Naive thymus-derived CD8-positive, alpha-beta T cell (primary cell): ENCODE measurements around the gene EYA4. TPM values are rescaled to one million over a fixed set of nuclear protein-coding genes. Genes with fewer than 3 reads are reported as not detected.

Experiments
- ATAC-seq, 2 donors: fragments of 150-1000 bp; cut with Tn5 transposase in 1 of 2; sonication (Bioruptor Pico), chemical (Tn5 transposase) in 1 of 2; 1 replicate in 1 of 2; 2 replicates in 1 of 2; pipeline ENCODE4 v1.10.0; 2021; ENCODE audit warnings: mild to moderate bottlenecking in 2 of 2, moderate library complexity in 2 of 2
- POLR2A ChIA-PET: fragments of 350-600 bp; sonication (Branson Sonifier 250); formaldehyde crosslinking; loops from one replicate; lab custom pipeline; 2021; ENCODE audit warnings: antibody characterized with exemption; lab: Charles Lee
- DNase-seq, 10 donors: peaks; one replicate each; pipeline versions ENCODE4 v3.0.0 to v3.0.0-alpha.2; 2020 to 2022
- H3K27ac Mint-ChIP-seq, 10 donors: one replicate each; pipeline ENCODE4 v1.8.0; 2020 to 2022; ENCODE audit warnings: mild to moderate bottlenecking in 10 of 10, mixed read lengths in 10 of 10, moderate library complexity in 4 of 10, inconsistent platforms in 1 of 10
- H3K27me3 Mint-ChIP-seq, 5 donors: one replicate each; pipeline ENCODE4 v1.8.0; 2021 to 2022; ENCODE audit warnings: mixed read lengths in 5 of 5
- H3K36me3 Mint-ChIP-seq, 3 donors: one replicate each; pipeline ENCODE4 v1.8.0; 2020 to 2022; ENCODE audit warnings: mixed read lengths in 3 of 3, mild to moderate bottlenecking in 2 of 3, inconsistent platforms in 1 of 3
- H3K4me1 Mint-ChIP-seq, 4 donors: one replicate each; pipeline ENCODE4 v1.8.0; 2021 to 2022; ENCODE audit warnings: mixed read lengths in 4 of 4
- H3K4me3 Mint-ChIP-seq, 10 donors: one replicate each; pipeline ENCODE4 v1.8.0; 2020 to 2022; ENCODE audit warnings: mild to moderate bottlenecking in 10 of 10, mixed read lengths in 10 of 10, moderate library complexity in 6 of 10, inconsistent platforms in 1 of 10
- H3K9me3 Mint-ChIP-seq, 9 donors: one replicate each; pipeline ENCODE4 v1.8.0; 2020 to 2022; ENCODE audit warnings: mixed read lengths in 9 of 9, mild to moderate bottlenecking in 3 of 9, inconsistent platforms in 1 of 9, moderate library complexity in 1 of 9
- polyA plus RNA-seq, 3 donors: library from polyadenylated mRNA; unstranded; fragments of 300-500 nt; fragmentation: Illumina TruSeq; gene quantifications; one replicate each; pipeline ENCODE4 v1.2.3, GENCODE V29; 2021
- total RNA-seq, 8 experiments: library from RNA in 2 of 8; stranded (reverse) in 2 of 8; gene quantifications; one replicate each; pipeline ENCODE4 v1.2.3 and lab custom pipeline; 2021 to 2026

EYA4 gene
- total and polyA plus RNA-seq, 5 experiments from 2014 or later = not detected

DNA sequence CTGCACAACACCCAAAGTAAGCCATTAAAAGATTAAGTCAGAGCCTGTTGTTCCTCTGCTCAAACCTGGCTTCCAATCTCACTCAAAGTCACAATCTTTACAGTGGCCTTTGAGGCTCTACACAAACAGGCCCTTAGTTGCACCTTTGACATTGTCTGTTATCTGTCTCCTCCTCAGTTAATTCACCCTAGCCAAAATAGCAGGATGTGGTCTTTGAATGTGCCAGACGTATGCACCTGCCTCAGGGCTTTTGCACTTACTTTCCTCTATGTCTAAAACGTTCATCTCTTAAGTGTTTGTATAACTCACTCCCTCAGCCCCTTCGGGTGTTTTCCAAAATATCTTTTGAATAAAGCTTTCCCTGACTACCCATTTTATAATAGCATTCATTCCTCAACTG lies 107.7 kb downstream of the EYA4 start:
- POLR2A ChIA-PET = no interaction called here
- Mint-ChIP-seq H3K27me3 (peaks cover 0 to 8% (median 0%) of the 10 kb centered on the region in 5 donors), H3K27ac (no peak overlapping the region), H3K9me3 (peaks cover 0 to 11% (median 0%) of the 10 kb centered on the region in 9 donors), H3K4me3 (no peak overlapping the region), H3K4me1 (no peaks in the 10 kb centered on the region), H3K36me3 (no peaks in the 10 kb centered on the region)
- no peak for DNase-seq
- ATAC-seq = no peak

DNA sequence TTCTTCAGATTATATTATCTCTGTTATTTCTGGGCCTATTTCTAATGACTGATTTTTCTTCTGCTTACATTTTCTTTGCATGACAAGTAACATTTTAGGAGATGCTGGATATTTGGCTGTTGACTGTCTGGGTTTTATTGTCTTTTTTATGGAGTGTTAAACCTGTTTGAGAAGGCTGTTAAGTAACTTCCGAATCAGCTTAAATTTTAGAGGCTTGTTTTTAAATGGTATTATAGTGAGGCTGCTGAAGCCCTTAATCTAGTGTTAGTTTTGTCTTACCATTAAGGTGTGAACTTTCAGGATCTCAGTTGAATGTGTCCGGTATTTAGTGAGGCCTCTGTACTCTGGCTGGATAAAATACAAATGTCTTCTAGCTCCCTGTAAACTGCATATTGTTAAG lies 109.8 kb downstream of the EYA4 start:
- POLR2A ChIA-PET = no interaction called here
- peaks cover 0 to 11% (median 0%) of the 10 kb centered on the region in 5 donors for H3K27me3 Mint-ChIP-seq
- peaks cover 0 to 17% (median 0%) of the 10 kb centered on the region in 9 donors for H3K9me3 Mint-ChIP-seq
- H3K27ac Mint-ChIP-seq = no peak overlapping the region
- H3K4me1 Mint-ChIP-seq = no peaks in the 10 kb centered on the region
- no peaks in the 10 kb centered on the region for H3K36me3 Mint-ChIP-seq
- no peak overlapping the region for H3K4me3 Mint-ChIP-seq
- ATAC-seq (no peak), DNase-seq (no peak)

- Mint-ChIP-seq H3K4me3 (no peak overlapping the region), H3K27me3 (peaks cover 0 to 12% (median 2%) of the 10 kb centered on the region in 5 donors), H3K4me1 (no peaks in the 10 kb centered on the region), H3K9me3 (peaks cover 0 to 20% (median 0%) of the 10 kb centered on the region in 9 donors), H3K36me3 (no peaks in the 10 kb centered on the region), H3K27ac (no peak overlapping the region)
- ATAC-seq (no peak), DNase-seq (no peak)
- POLR2A ChIA-PET = no interaction called here
These were observed 110.9 kb downstream of the EYA4 start for GRCh38 chr6:133352046-133352445.

DNA sequence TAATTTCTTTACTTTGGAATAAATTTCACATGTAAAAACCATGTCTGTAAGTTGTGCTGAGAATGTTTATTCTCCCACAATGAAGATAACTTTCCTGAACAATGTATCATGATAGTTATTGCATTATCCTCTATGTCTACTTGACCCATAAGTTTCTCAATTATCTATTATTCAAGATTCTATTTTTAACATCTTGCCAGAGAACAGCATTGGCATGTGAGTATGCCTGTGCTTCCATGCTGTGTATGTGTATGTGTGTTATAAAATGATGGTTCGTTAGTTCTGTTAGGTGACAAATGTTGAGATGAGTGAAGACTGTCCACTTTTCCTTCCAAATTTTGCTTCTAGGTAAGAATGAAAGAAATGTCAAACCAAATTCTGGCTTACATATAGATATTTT lies 111.9 kb downstream of the EYA4 start:
- Mint-ChIP-seq H3K36me3 (no peaks in the 10 kb centered on the region), H3K9me3 (peaks cover 0 to 20% (median 0%) of the 10 kb centered on the region in 9 donors), H3K27me3 (peaks cover 0 to 12% (median 2%) of the 10 kb centered on the region in 5 donors), H3K27ac (no peak overlapping the region), H3K4me3 (no peak overlapping the region), H3K4me1 (no peaks in the 10 kb centered on the region)
- ATAC-seq = no peak
- POLR2A ChIA-PET = no interaction called here
- DNase-seq = no peak

GRCh38 chr6:133355922-133356321 lies 114.8 kb downstream of the EYA4 start:
- H3K4me1 Mint-ChIP-seq = no peaks in the 10 kb centered on the region
- ATAC-seq = no peak
- peaks cover 0 to 9% (median 3%) of the 10 kb centered on the region in 9 donors for H3K9me3 Mint-ChIP-seq
- POLR2A ChIA-PET = no interaction called here
- H3K27me3 Mint-ChIP-seq = peaks cover 0 to 11% (median 2%) of the 10 kb centered on the region in 5 donors
- DNase-seq = no peak
- no peak overlapping the region for H3K27ac Mint-ChIP-seq
- no peak overlapping the region for H3K4me3 Mint-ChIP-seq
- H3K36me3 Mint-ChIP-seq = no peaks in the 10 kb centered on the region

- Mint-ChIP-seq H3K27me3 (peaks cover 0 to 9% (median 2%) of the 10 kb centered on the region in 5 donors), H3K27ac (no peak overlapping the region), H3K36me3 (no peaks in the 10 kb centered on the region), H3K4me1 (no peaks in the 10 kb centered on the region), H3K9me3 (peaks cover 0 to 9% (median 3%) of the 10 kb centered on the region in 9 donors), H3K4me3 (no peak overlapping the region)
- POLR2A ChIA-PET = no interaction called here
- no peak for ATAC-seq
- no peak for DNase-seq
These were observed 117.5 kb downstream of the EYA4 start for GRCh38 chr6:133358574-133359150.

DNA sequence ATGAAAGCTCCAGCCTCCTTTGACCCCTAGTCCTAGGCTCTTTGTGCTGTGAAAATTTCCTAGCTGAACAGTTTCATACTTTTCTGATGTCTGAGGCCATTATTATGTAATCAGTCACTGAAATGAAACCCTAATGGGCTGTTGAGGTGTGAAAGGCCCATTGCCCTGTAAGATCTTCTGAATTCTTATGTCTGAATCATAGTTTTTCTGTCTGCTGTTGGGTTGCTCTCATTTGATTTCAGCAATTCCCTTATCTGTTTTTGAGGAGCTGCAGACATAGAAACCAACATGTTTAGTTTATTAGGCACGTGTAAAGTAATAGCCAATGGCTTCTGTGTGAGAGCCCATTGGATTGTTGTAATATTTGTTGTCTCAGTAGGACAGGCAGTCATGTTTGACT lies 118.1 kb downstream of the EYA4 start:
- DNase-seq (no peak), ATAC-seq (no peak)
- Mint-ChIP-seq H3K27me3 (peaks cover 0 to 9% (median 2%) of the 10 kb centered on the region in 5 donors), H3K4me3 (no peak overlapping the region), H3K27ac (no peak overlapping the region), H3K9me3 (peaks cover 0 to 9% (median 3%) of the 10 kb centered on the region in 9 donors), H3K4me1 (no peaks in the 10 kb centered on the region), H3K36me3 (no peaks in the 10 kb centered on the region)
- POLR2A ChIA-PET = no interaction called here

DNA sequence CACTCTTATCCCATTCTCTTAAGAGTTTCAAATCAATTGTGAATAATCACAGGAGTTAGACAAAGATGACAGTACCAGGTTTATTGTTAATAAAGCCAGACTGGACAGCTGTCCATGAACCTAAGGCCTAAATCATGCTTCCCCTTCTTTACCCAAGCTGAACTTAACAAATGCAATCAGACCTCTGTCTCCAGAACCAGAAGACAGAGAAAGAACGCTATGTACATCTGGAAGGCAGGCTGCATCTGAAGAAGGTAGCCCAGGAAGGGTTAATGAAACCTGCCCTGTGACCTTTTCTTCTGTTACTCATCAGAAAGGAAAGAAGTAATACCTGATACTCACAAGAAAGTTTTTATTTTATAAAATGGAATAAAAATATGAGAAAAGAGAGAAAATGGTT lies 118.6 kb downstream of the EYA4 start:
- H3K9me3 Mint-ChIP-seq = peaks cover 0 to 9% (median 3%) of the 10 kb centered on the region in 9 donors
- no peak for DNase-seq
- H3K4me3 Mint-ChIP-seq = no peak overlapping the region
- ATAC-seq = no peak
- POLR2A ChIA-PET = no interaction called here
- no peaks in the 10 kb centered on the region for H3K4me1 Mint-ChIP-seq
- H3K36me3 Mint-ChIP-seq = no peaks in the 10 kb centered on the region
- H3K27ac Mint-ChIP-seq = no peak overlapping the region
- H3K27me3 Mint-ChIP-seq = peaks cover 0 to 9% (median 2%) of the 10 kb centered on the region in 5 donors

- POLR2A ChIA-PET = no interaction called here
- Mint-ChIP-seq H3K27me3 (peaks cover 0 to 11% (median 3%) of the 10 kb centered on the region in 5 donors), H3K4me3 (no peak overlapping the region), H3K9me3 (peaks cover 0 to 9% (median 3%) of the 10 kb centered on the region in 9 donors), H3K36me3 (no peaks in the 10 kb centered on the region), H3K4me1 (no peaks in the 10 kb centered on the region), H3K27ac (no peak overlapping the region)
- ATAC-seq = no peak
- DNase-seq = no peak
These were observed 119.0 kb downstream of the EYA4 start for GRCh38 chr6:133360194-133360593.

DNA sequence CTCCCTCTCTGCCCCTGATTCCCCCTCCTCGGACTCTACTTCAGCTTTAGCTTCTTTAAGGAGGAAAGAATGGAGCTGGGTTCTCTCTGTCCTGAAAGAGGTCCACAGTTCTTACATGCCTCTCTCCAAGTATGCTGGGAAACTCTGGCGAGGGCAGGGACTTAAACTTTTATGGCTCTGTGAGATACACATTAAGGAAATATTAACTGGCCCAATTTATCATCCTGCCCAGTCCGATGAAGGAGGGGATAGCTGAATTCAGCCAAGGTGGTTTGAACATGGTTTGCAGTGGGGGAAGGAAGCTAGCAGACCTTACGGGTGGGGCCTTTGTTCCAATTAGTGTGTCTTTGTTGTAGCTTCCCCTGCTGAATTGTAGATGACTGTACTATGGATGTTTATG lies 121.7 kb downstream of the EYA4 start:
- DNase-seq = no peak
- no peaks in the 10 kb centered on the region for H3K4me1 Mint-ChIP-seq
- ATAC-seq = no peak
- H3K36me3 Mint-ChIP-seq = no peaks in the 10 kb centered on the region
- H3K27ac Mint-ChIP-seq = no peak overlapping the region
- POLR2A ChIA-PET = no interaction called here
- H3K4me3 Mint-ChIP-seq = no peak overlapping the region
- H3K9me3 Mint-ChIP-seq = peaks cover 0 to 3% (median 0%) of the 10 kb centered on the region in 9 donors
- H3K27me3 Mint-ChIP-seq = peaks cover 0 to 13% (median 1%) of the 10 kb centered on the region in 5 donors

GRCh38 chr6:133368664-133369063 lies 127.5 kb downstream of the EYA4 start:
- no peak overlapping the region for H3K27ac Mint-ChIP-seq
- POLR2A ChIA-PET = no interaction called here
- H3K4me1 Mint-ChIP-seq = no peaks in the 10 kb centered on the region
- no peaks in the 10 kb centered on the region for H3K9me3 Mint-ChIP-seq
- H3K36me3 Mint-ChIP-seq = no peaks in the 10 kb centered on the region
- H3K4me3 Mint-ChIP-seq = no peak overlapping the region
- peaks cover 0 to 10% (median 1%) of the 10 kb centered on the region in 5 donors for H3K27me3 Mint-ChIP-seq
- DNase-seq (no peak), ATAC-seq (no peak)

- POLR2A ChIA-PET = no interaction called here
- H3K36me3 Mint-ChIP-seq = no peaks in the 10 kb centered on the region
- no peaks in the 10 kb centered on the region for H3K4me1 Mint-ChIP-seq
- H3K4me3 Mint-ChIP-seq = no peak overlapping the region
- H3K9me3 Mint-ChIP-seq = no peaks in the 10 kb centered on the region
- DNase-seq (no peak), ATAC-seq (no peak)
- H3K27ac Mint-ChIP-seq = no peak overlapping the region
- H3K27me3 Mint-ChIP-seq = peaks cover 0 to 10% (median 1%) of the 10 kb centered on the region in 5 donors
These were observed 128.7 kb downstream of the EYA4 start for GRCh38 chr6:133369773-133370272.

GRCh38 chr6:133376743-133377142 lies 135.6 kb downstream of the EYA4 start:
- Mint-ChIP-seq H3K36me3 (no peaks in the 10 kb centered on the region), H3K9me3 (no peaks in the 10 kb centered on the region), H3K4me3 (no peak overlapping the region), H3K27ac (no peak overlapping the region), H3K27me3 (peaks cover 0 to 31% (median 5%) of the 10 kb centered on the region in 5 donors), H3K4me1 (no peaks in the 10 kb centered on the region)
- ATAC-seq (no peak), DNase-seq (no peak)
- POLR2A ChIA-PET = no interaction called here

DNA sequence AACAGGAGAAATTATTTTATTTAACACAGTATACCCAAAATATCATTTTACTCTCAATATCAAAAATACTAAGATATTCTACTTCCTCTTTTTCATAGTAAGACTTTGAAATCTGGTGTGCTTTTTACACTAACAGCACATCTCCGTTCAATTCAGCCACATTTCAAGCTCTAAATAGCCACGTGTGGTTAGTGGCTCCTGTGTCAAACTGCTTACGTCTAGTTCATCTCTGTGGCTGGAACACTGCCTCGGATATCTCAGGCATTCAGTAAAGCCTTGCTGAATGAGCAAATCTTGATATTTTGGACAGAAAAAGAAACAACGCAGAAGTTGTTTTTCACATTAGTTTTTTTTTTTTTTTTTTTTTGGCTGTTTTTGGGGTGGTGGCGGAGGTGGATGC lies 136.1 kb downstream of the EYA4 start:
- Mint-ChIP-seq H3K9me3 (no peaks in the 10 kb centered on the region), H3K36me3 (no peaks in the 10 kb centered on the region), H3K27me3 (peaks cover 0 to 31% (median 5%) of the 10 kb centered on the region in 5 donors), H3K4me1 (no peaks in the 10 kb centered on the region), H3K4me3 (no peak overlapping the region), H3K27ac (no peak overlapping the region)
- ATAC-seq = no peak
- DNase-seq = no peak
- POLR2A ChIA-PET = no interaction called here
